Panc1 (cell line): ENCODE data around the gene C1QL3. TPM values are rescaled to one million over a fixed set of nuclear protein-coding genes. Genes with fewer than 3 reads are reported as not detected.

ENCODE experiments used
- ATAC-seq: fragments of 200-7000 bp; cut with Tn5 transposase; 2 replicates; pipeline ENCODE4 v1.9.1; 2020; ENCODE audit warnings: mild to moderate bottlenecking, moderate library complexity
- BruUV-seq: library from RNA; stranded (reverse); fragments of 400-500 nt; replicated peaks from 2 replicates; lab custom pipeline; 2021; lab: Mats Ljungman, UMichigan
- CTCF ChIA-PET: fragments of 300-600 bp; sonication (Branson Sonifier 250); formaldehyde crosslinking; loops from one replicate; lab custom pipeline; 2022; ENCODE audit warnings: antibody characterized with exemption; lab: Charles Lee
- POLR2A ChIA-PET: fragments of 300-600 bp; sonication (Branson Sonifier 250); formaldehyde crosslinking; loops from one replicate; lab custom pipeline; 2022; ENCODE audit warnings: antibody characterized with exemption; lab: Charles Lee
- DNase-seq: peaks from one replicate; pipeline ENCODE4 v3.0.0-alpha.2; 2010; ENCODE audit warnings: low read depth, low spot score
- H3K27ac ChIP-seq: 2 replicates; pipeline ENCODE4 v1.5.1; 2011; ENCODE audit warnings: mild to moderate bottlenecking, low read length, inconsistent platforms
- H3K27me3 ChIP-seq: fragments of 200-500 bp; sonication (Bioruptor generic); 2 replicates; pipeline ENCODE4 v1.6.0; 2014; ENCODE audit warnings: low read length, inconsistent platforms; ENCODE audit not compliant: control insufficient read depth, insufficient read depth
- H3K36me3 ChIP-seq: fragments of 200-500 bp; sonication (Bioruptor generic); 2 replicates; pipeline ENCODE4 v1.5.1; 2014; ENCODE audit warnings: inconsistent platforms, mild to moderate bottlenecking, low read length, moderate library complexity; ENCODE audit not compliant: control insufficient read depth, insufficient read depth
- H3K4me1 ChIP-seq: 2 replicates; pipeline ENCODE4 v1.5.1; 2011; ENCODE audit warnings: inconsistent platforms, mild to moderate bottlenecking, low read length, moderate library complexity; ENCODE audit not compliant: control insufficient read depth, insufficient read depth
- H3K4me3 ChIP-seq, 2 experiments: 2 replicates each; pipeline ENCODE4 v1.5.1; 2011 to 2012; ENCODE audit warnings: low read depth in 2 of 2, low read length in 2 of 2, mild to moderate bottlenecking in 2 of 2, inconsistent platforms in 1 of 2, moderate library complexity in 1 of 2
- H3K9me3 ChIP-seq: fragments of 200-500 bp; sonication (Bioruptor generic); 2 replicates; pipeline ENCODE4 v1.5.1; 2014; ENCODE audit warnings: low read depth, mild to moderate bottlenecking, inconsistent platforms, low read length, moderate library complexity; ENCODE audit not compliant: control insufficient read depth, insufficient read depth
- POLR2AphosphoS5 ChIP-seq: IDR thresholded peaks from 2 replicates; pipeline ENCODE4 v1.6.1; 2012; ENCODE audit warnings: mild to moderate bottlenecking, low read depth, low read length, moderate library complexity
- REST ChIP-seq, 2 experiments: IDR thresholded peaks; 2 replicates each; pipeline ENCODE4 v1.6.1; 2011 to 2012; ENCODE audit warnings: low read depth in 2 of 2, control low read depth in 1 of 2, low read length in 1 of 2, mild to moderate bottlenecking in 1 of 2, moderate library complexity in 1 of 2; ENCODE audit not compliant: insufficient read depth in 1 of 2
- SIN3A ChIP-seq: IDR thresholded peaks from 2 replicates; pipeline ENCODE4 v1.6.1; 2012; ENCODE audit warnings: low read depth, mild to moderate bottlenecking, low read length, moderate library complexity, borderline replicate concordance; ENCODE audit not compliant: insufficient read depth
- TCF7L2 ChIP-seq: IDR thresholded peaks from 2 replicates; pipeline ENCODE4 v1.6.1; 2011; ENCODE audit warnings: mild to moderate bottlenecking, low read depth, low read length, inconsistent platforms
- in situ Hi-C: cut with HindIII; loops from 2 replicates; pipeline ENCODE4 v1.10.0; 2016; ENCODE audit warnings: low sequenced_read_pairs, low pct_unique_long_range_greater_than_20kb
- intact Hi-C: fragments of 100-400 bp; cut with micrococcal nuclease; formaldehyde crosslinking; loops from one replicate; pipeline ENCODE4 v1.10.0; 2022; ENCODE audit not compliant: unreplicated experiment
- total RNA-seq: library from RNA; stranded (reverse); gene quantifications from one replicate; pipeline ENCODE4 v1.2.1, GENCODE V29; 2021; ENCODE audit not compliant: unreplicated experiment
- TF ChIP-seq, protein P1 (sequence below): fragments of 450-650 bp; IDR thresholded peaks from 2 replicates; pipeline ENCODE4 v1.5.1; 2017; ENCODE audit warnings: mild to moderate bottlenecking

C1QL3 gene
- total RNA-seq, 1 experiment from 2014 or later, result not detected

GRCh38 chr10:16477757-16478156 is 43.9 kb downstream of the C1QL3 start:
- in situ Hi-C loops, result no loop called here
- Histone ChIP-seq H3K36me3 (no peaks in the 10 kb centered on the region), H3K9me3 (no peaks in the 10 kb centered on the region), H3K27me3 (no peaks in the 10 kb centered on the region), H3K4me1 (no peaks in the 10 kb centered on the region), H3K27ac (no peak overlapping the region), H3K4me3 (no peak overlapping the region)
- no TSS peak for BruUV-seq
- DNase-seq, result no peak
- ChIA-PET POLR2A (no interaction called here), CTCF (no interaction called here)
- ATAC-seq, result no peak
- TF ChIP-seq, protein P1, sequence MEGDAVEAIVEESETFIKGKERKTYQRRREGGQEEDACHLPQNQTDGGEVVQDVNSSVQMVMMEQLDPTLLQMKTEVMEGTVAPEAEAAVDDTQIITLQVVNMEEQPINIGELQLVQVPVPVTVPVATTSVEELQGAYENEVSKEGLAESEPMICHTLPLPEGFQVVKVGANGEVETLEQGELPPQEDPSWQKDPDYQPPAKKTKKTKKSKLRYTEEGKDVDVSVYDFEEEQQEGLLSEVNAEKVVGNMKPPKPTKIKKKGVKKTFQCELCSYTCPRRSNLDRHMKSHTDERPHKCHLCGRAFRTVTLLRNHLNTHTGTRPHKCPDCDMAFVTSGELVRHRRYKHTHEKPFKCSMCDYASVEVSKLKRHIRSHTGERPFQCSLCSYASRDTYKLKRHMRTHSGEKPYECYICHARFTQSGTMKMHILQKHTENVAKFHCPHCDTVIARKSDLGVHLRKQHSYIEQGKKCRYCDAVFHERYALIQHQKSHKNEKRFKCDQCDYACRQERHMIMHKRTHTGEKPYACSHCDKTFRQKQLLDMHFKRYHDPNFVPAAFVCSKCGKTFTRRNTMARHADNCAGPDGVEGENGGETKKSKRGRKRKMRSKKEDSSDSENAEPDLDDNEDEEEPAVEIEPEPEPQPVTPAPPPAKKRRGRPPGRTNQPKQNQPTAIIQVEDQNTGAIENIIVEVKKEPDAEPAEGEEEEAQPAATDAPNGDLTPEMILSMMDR, result no peak
- no peak for TF ChIP-seq SIN3A
- TF ChIP-seq REST (IDR thresholded peaks at IDR 0.05; ENCODE audit: insufficient read depth in 1 of 2, low read depth in 2 of 2, low read length in 1 of 2), result no peak
- intact Hi-C loops, result no loop called here

DNA sequence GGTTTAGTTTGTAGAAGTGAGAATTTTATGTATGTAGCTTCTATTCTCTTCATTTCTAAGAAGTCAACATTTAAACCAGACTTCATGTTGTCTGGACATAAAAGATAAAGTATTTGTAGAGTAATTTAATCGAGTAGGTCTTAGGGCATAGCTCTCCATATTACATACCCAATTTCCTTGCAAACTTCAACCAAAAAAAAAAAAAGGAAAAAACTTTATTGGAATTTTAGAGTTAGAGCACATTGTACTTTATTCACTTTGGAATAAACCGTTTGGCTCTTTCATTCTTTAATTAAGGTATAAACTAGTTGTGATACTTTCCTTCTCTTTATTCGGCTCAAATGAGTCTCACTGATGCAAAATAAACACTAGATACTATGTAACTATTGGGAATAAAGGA is 48.9 kb downstream of the C1QL3 start:
- H3K9me3 ChIP-seq, result no peaks in the 10 kb centered on the region
- ATAC-seq, result no peak
- in situ Hi-C loops (no loop called here), intact Hi-C loops (no loop called here)
- CTCF ChIA-PET, result no interaction called here
- POLR2A ChIA-PET, result no interaction called here
- DNase-seq, result no peak
- no peaks in the 10 kb centered on the region for H3K36me3 ChIP-seq
- no TSS peak for BruUV-seq
- no peak for TF ChIP-seq TCF7L2
- H3K4me3 ChIP-seq, result no peak overlapping the region
- H3K27ac ChIP-seq, result no peak overlapping the region
- H3K27me3 ChIP-seq, result no peaks in the 10 kb centered on the region
- no peaks in the 10 kb centered on the region for H3K4me1 ChIP-seq

DNA sequence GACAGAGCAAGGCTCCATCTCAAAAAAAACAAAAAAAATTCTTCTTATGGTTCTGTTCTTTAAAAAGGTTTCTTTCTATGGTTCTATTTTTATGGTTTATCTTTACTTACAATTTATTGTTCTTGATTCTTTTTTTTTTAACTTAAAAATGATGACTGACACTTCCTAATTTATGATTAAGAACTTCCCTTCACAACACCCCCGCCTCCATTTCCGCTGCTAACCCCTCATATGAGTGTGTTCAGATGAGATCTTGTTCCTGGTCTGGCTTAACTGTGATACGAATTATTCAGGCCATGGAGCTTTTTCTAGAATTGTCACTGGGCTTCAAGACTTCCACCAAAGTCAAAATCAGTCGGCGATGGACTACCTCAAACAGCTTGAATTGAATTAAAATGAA is 50.9 kb downstream of the C1QL3 start:
- no peaks in the 10 kb centered on the region for H3K36me3 ChIP-seq

More for the DNA sequence above, 50.9 kb downstream of the C1QL3 start:
- no TSS peak for BruUV-seq
- ATAC-seq, result no peak
- TF ChIP-seq SIN3A, result no peak
- TF ChIP-seq TCF7L2, result no peak
- no peak for TF ChIP-seq REST (IDR thresholded peaks at IDR 0.05; ENCODE audit: insufficient read depth in 1 of 2, low read depth in 2 of 2, low read length in 1 of 2)
- TF ChIP-seq, protein P1, result no peak
- TF ChIP-seq POLR2AphosphoS5, result no peak
- H3K27me3 ChIP-seq, result no peaks in the 10 kb centered on the region
- CTCF ChIA-PET, result no interaction called here
- H3K9me3 ChIP-seq, result no peaks in the 10 kb centered on the region
- intact Hi-C loops (no loop called here), in situ Hi-C loops (no loop called here)
- H3K27ac ChIP-seq, result no peak overlapping the region
- no peaks in the 10 kb centered on the region for H3K4me1 ChIP-seq
- DNase-seq, result no peak
- H3K4me3 ChIP-seq, result no peak overlapping the region
- POLR2A ChIA-PET, result no interaction called here
